Stomach (tissue), 9 donors: ENCODE data around the gene CELSR1. TPM values are rescaled to one million over a fixed set of nuclear protein-coding genes. Genes with fewer than 3 reads are reported as not detected.

Source experiments
- DNase-seq, 2 donors: peaks; one replicate each; pipeline versions ENCODE4 v3.0.0 to v3.0.0-alpha.2; 2013 to 2019
- H3K27ac ChIP-seq, 5 donors: fragments of 200-600 bp in 4 of 5; sonication (generic) in 4 of 5; one replicate each; pipeline ENCODE4 v1.5.1; 2013 to 2019; ENCODE audit warnings: mild to moderate bottlenecking in 1 of 5, moderate library complexity in 1 of 5
- H3K27me3 ChIP-seq, 3 donors: fragments of 200-600 bp; sonication (generic); one replicate each; pipeline ENCODE4 v1.5.1; 2017 to 2019; ENCODE audit warnings: mixed run types in 1 of 3
- H3K36me3 ChIP-seq, 4 donors: fragments of 200-600 bp; sonication (generic); 1 replicate in 3 of 4; 2 replicates in 1 of 4; pipeline ENCODE4 v1.5.1; 2016 to 2019
- H3K4me1 ChIP-seq, 4 donors: fragments of 200-600 bp; sonication (generic); one replicate each; pipeline ENCODE4 v1.5.1; 2016 to 2019
- H3K4me3 ChIP-seq, 4 donors: fragments of 200-600 bp; sonication (generic) in 3 of 4; one replicate each; pipeline ENCODE4 v1.5.1; 2016 to 2019; ENCODE audit warnings: mild to moderate bottlenecking in 1 of 4
- H3K9me3 ChIP-seq, 4 donors: fragments of 200-600 bp; sonication (generic); one replicate each; pipeline ENCODE4 v1.5.1; 2016 to 2019
- CTCF ChIP-seq, 7 experiments: fragments of 450-650 bp in 4 of 7; fragments of 200-600 bp in 3 of 7; sonication (generic) in 3 of 7; IDR thresholded peaks; one replicate each; pipeline ENCODE4 v1.5.1; 2016 to 2019; ENCODE audit warnings: antibody characterized with exemption in 7 of 7, control low read depth in 2 of 7, mild to moderate bottlenecking in 1 of 7
- EP300 ChIP-seq: sonication (generic); formaldehyde crosslinking; IDR thresholded peaks from one replicate; pipeline ENCODE4 v1.6.1; 2017; ENCODE audit warnings: antibody characterized with exemption
- POLR2A ChIP-seq, 4 donors: fragments of 450-650 bp; IDR thresholded peaks; one replicate each; pipeline ENCODE4 v1.6.1; 2016; ENCODE audit warnings: antibody characterized with exemption in 4 of 4, control low read depth in 2 of 4, mild to moderate bottlenecking in 1 of 4, moderate library complexity in 1 of 4
- POLR2AphosphoS5 ChIP-seq, 3 donors: sonication (generic); formaldehyde crosslinking; IDR thresholded peaks; one replicate each; pipeline ENCODE4 v1.6.1; 2016; ENCODE audit warnings: antibody characterized with exemption in 3 of 3
- WGBS, 5 donors: extraction: QIAGEN DNeasy Blood & Tissue Kit in 3 of 5; methylation state at CpG; one replicate each; pipeline versions ENCODE4 v1.1.5 to v1.1.7; 2013 to 2018; 5-methylcytosine and 5-hydroxymethylcytosine counted together
- intact Hi-C: fragments of 100-400 bp; cut with DNase I; formaldehyde crosslinking; loops from one replicate; pipeline ENCODE4 v1.15.1; 2023; ENCODE audit warnings: low total_unique reads
- polyA plus RNA-seq, 3 donors: library from polyadenylated mRNA; stranded (reverse); fragments of 200-250 nt; gene quantifications; one replicate each; pipeline ENCODE4 v1.2.3, GENCODE V29; 2013
- total RNA-seq, 5 donors: library from RNA; depleted of rRNA; stranded (reverse); fragments of >200 nt; gene quantifications; one replicate each; pipeline versions ENCODE4 v1.1.0 to v1.2.3, GENCODE V29; 2014 to 2016
- donor health status: healthy with polysubstance abuse.
- donor health status: Bipolar disorder and iron deficiency.
- donor health status: healthy.

The CELSR1 gene
- total and polyA plus RNA-seq, 8 donors = 0.29 to 78.2 (median 13.4) TPM

- Histone ChIP-seq H3K9me3 (no peaks in the 10 kb centered on the region), H3K27me3 (no peaks in the 10 kb centered on the region), H3K4me3 (no peak overlapping the region), H3K27ac (no peak overlapping the region), H3K36me3 (peaks cover 0 to 48% (median 0%) of the 10 kb centered on the region in 4 donors), H3K4me1 (peaks cover 0 to 3% (median 1%) of the 10 kb centered on the region in 4 donors)
- intact Hi-C loops = no loop called here
- TF ChIP-seq EP300 = no peak
- TF ChIP-seq POLR2AphosphoS5 (IDR thresholded peaks at IDR 0.05) = no peak
- TF ChIP-seq POLR2A (IDR thresholded peaks at IDR 0.05) = no peak
- no peak for TF ChIP-seq CTCF (IDR thresholded peaks at IDR 0.05)
- no peak for DNase-seq
- WGBS, 5 donors = 88 to 96% (median 94%) methylated on average over 8 of the region's 8 CpGs
Measured at GRCh38 chr22:46329616-46330015, 207.8 kb downstream of the CELSR1 start.

GRCh38 chr22:46328797-46329196 is 208.6 kb downstream of the CELSR1 start:
- TF ChIP-seq POLR2A (IDR thresholded peaks at IDR 0.05) = no peak
- no peak for TF ChIP-seq EP300
- WGBS, 5 donors = 95 to 99% (median 96%) methylated on average over 11 of the region's 11 CpGs
- no peaks in the 10 kb centered on the region for H3K4me1 ChIP-seq
- peaks cover 0 to 54% (median 0%) of the 10 kb centered on the region in 4 donors for H3K36me3 ChIP-seq
- DNase-seq = no peak
- no peaks in the 10 kb centered on the region for H3K27me3 ChIP-seq
- no peak overlapping the region for H3K27ac ChIP-seq
- intact Hi-C loops = no loop called here
- no peak overlapping the region for H3K4me3 ChIP-seq
- no peaks in the 10 kb centered on the region for H3K9me3 ChIP-seq

GRCh38 chr22:46327691-46328465 is 209.5 kb downstream of the CELSR1 start:
- H3K36me3 ChIP-seq = peaks cover 0 to 64% (median 0%) of the 10 kb centered on the region in 4 donors
- H3K9me3 ChIP-seq = no peaks in the 10 kb centered on the region
- DNase-seq = no peak
- no peak overlapping the region for H3K4me3 ChIP-seq
- intact Hi-C loops = no loop called here
- WGBS, 5 donors = 94 to 99% (median 97%) methylated on average over 10 to 13 of the region's 13 CpGs
- H3K4me1 ChIP-seq = no peaks in the 10 kb centered on the region
- TF ChIP-seq POLR2A (IDR thresholded peaks at IDR 0.05) (no peak), POLR2AphosphoS5 (IDR thresholded peaks at IDR 0.05) (no peak), EP300 (no peak), CTCF (IDR thresholded peaks at IDR 0.05) (no peak)
- no peak overlapping the region for H3K27ac ChIP-seq
- H3K27me3 ChIP-seq = no peaks in the 10 kb centered on the region

- no peak overlapping the region for H3K4me3 ChIP-seq
- H3K27ac ChIP-seq = no peak overlapping the region
- no peaks in the 10 kb centered on the region for H3K27me3 ChIP-seq
- intact Hi-C loops = no loop called here
- TF ChIP-seq EP300 (no peak), POLR2AphosphoS5 (IDR thresholded peaks at IDR 0.05) (no peak), POLR2A (IDR thresholded peaks at IDR 0.05) (no peak), CTCF (IDR thresholded peaks at IDR 0.05) (no peak)
- DNase-seq = no peak
- peaks cover 0 to 68% (median 0%) of the 10 kb centered on the region in 4 donors for H3K36me3 ChIP-seq
- no peaks in the 10 kb centered on the region for H3K9me3 ChIP-seq
- WGBS, 5 donors = 93 to 97% (median 94%) methylated on average over 22 to 23 of the region's 23 CpGs
- H3K4me1 ChIP-seq = no peaks in the 10 kb centered on the region
Measured at GRCh38 chr22:46326066-46326680, 211.2 kb downstream of the CELSR1 start.
